ENCODE data around the gene NSMF. TPM values are rescaled to one million over a fixed set of nuclear protein-coding genes. Genes with fewer than 3 reads are reported as not detected.

NSMF gene
- total RNA-seq, 1 donor from 2014 or later: 231 TPM

GRCh38 chr9:137502008-137502911 lies 43.1 kb upstream of the NSMF start:
- no peak overlapping the region for H3K27ac ChIP-seq
- H3K36me3 ChIP-seq: peaks cover 0 to 21% of the 10 kb centered on the region in 2 donors
- no peak for TF ChIP-seq CTCF (IDR thresholded peaks at IDR 0.05)
- no peaks in the 10 kb centered on the region for H3K27me3 ChIP-seq
- H3K9me3 ChIP-seq: no peaks in the 10 kb centered on the region
- no peak overlapping the region for H3K4me3 ChIP-seq
- H3K4me1 ChIP-seq: no peaks in the 10 kb centered on the region
- DNase-seq (ENCODE audit: low spot score in 2 of 2): no peak
- intact Hi-C loops (cut with DNase I): no loop called here

- intact Hi-C loops (cut with DNase I): no loop called here
- H3K4me3 ChIP-seq: no peak overlapping the region
- no peaks in the 10 kb centered on the region for H3K4me1 ChIP-seq
- TF ChIP-seq CTCF (IDR thresholded peaks at IDR 0.05): no peak
- H3K27ac ChIP-seq: no peak overlapping the region
- no peaks in the 10 kb centered on the region for H3K9me3 ChIP-seq
- no peaks in the 10 kb centered on the region for H3K27me3 ChIP-seq
- no peak for DNase-seq (ENCODE audit: low spot score in 2 of 2)
- H3K36me3 ChIP-seq: peaks cover 0 to 29% of the 10 kb centered on the region in 2 donors
These were observed 42.3 kb upstream of the NSMF start for GRCh38 chr9:137501457-137501856.

- intact Hi-C loops (cut with DNase I): no loop called here
- peaks cover 0 to 29% of the 10 kb centered on the region in 2 donors for H3K36me3 ChIP-seq
- DNase-seq (ENCODE audit: low spot score in 2 of 2): no peak
- no peaks in the 10 kb centered on the region for H3K4me1 ChIP-seq
- TF ChIP-seq CTCF (IDR thresholded peaks at IDR 0.05): no peak
- no peak overlapping the region for H3K27ac ChIP-seq
- no peaks in the 10 kb centered on the region for H3K27me3 ChIP-seq
- no peak overlapping the region for H3K4me3 ChIP-seq
- H3K9me3 ChIP-seq: no peaks in the 10 kb centered on the region
These were observed 41.7 kb upstream of the NSMF start for GRCh38 chr9:137500666-137501397.

GRCh38 chr9:137499858-137500661 lies 40.9 kb upstream of the NSMF start:
- H3K4me3 ChIP-seq: no peak overlapping the region
- no peaks in the 10 kb centered on the region for H3K27me3 ChIP-seq
- no peak overlapping the region for H3K27ac ChIP-seq
- no peak for DNase-seq (ENCODE audit: low spot score in 2 of 2)
- intact Hi-C loops (cut with DNase I): no loop called here
- no peaks in the 10 kb centered on the region for H3K9me3 ChIP-seq
- H3K36me3 ChIP-seq: peaks cover 0 to 29% of the 10 kb centered on the region in 2 donors
- H3K4me1 ChIP-seq: no peaks in the 10 kb centered on the region
- no peak for TF ChIP-seq CTCF (IDR thresholded peaks at IDR 0.05)

GRCh38 chr9:137499416-137499815 lies 40.3 kb upstream of the NSMF start:
- H3K4me3 ChIP-seq: no peak overlapping the region
- no peaks in the 10 kb centered on the region for H3K4me1 ChIP-seq
- H3K27me3 ChIP-seq: no peaks in the 10 kb centered on the region
- TF ChIP-seq CTCF (IDR thresholded peaks at IDR 0.05): no peak
- no peaks in the 10 kb centered on the region for H3K9me3 ChIP-seq
- H3K27ac ChIP-seq: no peak overlapping the region
- peaks cover 0 to 29% of the 10 kb centered on the region in 2 donors for H3K36me3 ChIP-seq
- intact Hi-C loops (cut with DNase I): no loop called here
- no peak for DNase-seq (ENCODE audit: low spot score in 2 of 2)
